Cardiac muscle cell (in vitro differentiated cells and primary cell): ENCODE data around the gene ZNF778. TPM values are rescaled to one million over a fixed set of nuclear protein-coding genes. Genes with fewer than 3 reads are reported as not detected.
A peak's percentile ranks its signal among the peaks of the same experiment; 100 is the strongest.

Experiments used
- DNase-seq, 2 donors: peaks; one replicate each; pipeline versions ENCODE4 v3.0.0 to v3.0.0-alpha.2; 2010 to 2017; ENCODE audit warnings: low read depth in 1 of 2, low spot score in 1 of 2
- H3K27ac ChIP-seq: fragments of 200-600 bp; sonication (generic); 2 replicates; pipeline ENCODE4 v1.5.1; 2016
- H3K27me3 ChIP-seq: fragments of 200-600 bp; sonication (generic); 2 replicates; pipeline ENCODE4 v1.6.0; 2016; ENCODE audit warnings: control low read depth
- H3K36me3 ChIP-seq: fragments of 200-600 bp; sonication (generic); 2 replicates; pipeline ENCODE4 v1.5.1; 2016; ENCODE audit warnings: control low read depth
- H3K4me1 ChIP-seq: fragments of 200-600 bp; sonication (generic); 2 replicates; pipeline ENCODE4 v1.8.1; 2017; ENCODE audit warnings: low read depth, mild to moderate bottlenecking, mixed run types
- H3K4me3 ChIP-seq: fragments of 200-600 bp; sonication (generic); 2 replicates; pipeline ENCODE4 v1.5.1; 2016; ENCODE audit warnings: mild to moderate bottlenecking
- H3K9me3 ChIP-seq: fragments of 200-600 bp; sonication (generic); 2 replicates; pipeline ENCODE4 v1.5.1; 2017; ENCODE audit warnings: low read depth, mild to moderate bottlenecking, control low read depth
- CTCF ChIP-seq: IDR thresholded peaks from 2 replicates; pipeline ENCODE4 v1.5.1; 2012; ENCODE audit warnings: low read depth, mild to moderate bottlenecking, low read length
- polyA plus RNA-seq: library from polyadenylated mRNA; unstranded; fragments of >200 nt; fragmentation: Nextera tagmentation; extraction: Ambion mirVana; gene quantifications from 2 replicates; pipeline ENCODE4 v1.2.1, GENCODE V29; 2016
- total RNA-seq: library from RNA; depleted of rRNA; stranded (reverse); fragments of >200 nt; gene quantifications from 2 replicates; pipeline ENCODE4 v1.2.3, GENCODE V29; 2016

Gene ZNF778
- total and polyA plus RNA-seq, 2 experiments from 2014 or later, result 4.1 to 25.8 TPM

GRCh38 chr16:89273741-89274472, 56.4 kb downstream of the ZNF778 start:
- peaks cover 19% of the 10 kb centered on the region for H3K4me1 ChIP-seq
- no peak for TF ChIP-seq CTCF
- no peak overlapping the region for H3K4me3 ChIP-seq
- H3K36me3 ChIP-seq, result peaks cover 34% of the 10 kb centered on the region
- no peaks in the 10 kb centered on the region for H3K9me3 ChIP-seq
- H3K27me3 ChIP-seq, result no peaks in the 10 kb centered on the region
- DNase-seq, result no peak
- H3K27ac ChIP-seq, result no peak overlapping the region

- H3K4me1 ChIP-seq, result peaks cover 19% of the 10 kb centered on the region
- no peak for TF ChIP-seq CTCF
- H3K27me3 ChIP-seq, result no peaks in the 10 kb centered on the region
- H3K36me3 ChIP-seq, result peaks cover 30% of the 10 kb centered on the region
- H3K4me3 ChIP-seq, result no peak overlapping the region
- DNase-seq, result no peak
- H3K9me3 ChIP-seq, result no peaks in the 10 kb centered on the region
- H3K27ac ChIP-seq, result no peak overlapping the region
Measured at GRCh38 chr16:89274561-89275283, 57.2 kb downstream of the ZNF778 start.

GRCh38 chr16:89275284-89275584, 57.7 kb downstream of the ZNF778 start:
- Histone ChIP-seq H3K36me3 (peaks cover 27% of the 10 kb centered on the region), H3K4me3 (no peak overlapping the region)

GRCh38 chr16:89275837-89276720, 58.6 kb downstream of the ZNF778 start:
- H3K4me3 ChIP-seq, result no peak overlapping the region
- peaks cover 31% of the 10 kb centered on the region for H3K36me3 ChIP-seq
- no peak overlapping the region for H3K27ac ChIP-seq
- no peaks in the 10 kb centered on the region for H3K9me3 ChIP-seq
- H3K27me3 ChIP-seq, result no peaks in the 10 kb centered on the region
- peaks cover 19% of the 10 kb centered on the region for H3K4me1 ChIP-seq
- no peak for DNase-seq
- TF ChIP-seq CTCF, result no peak

More at GRCh38 chr16:89275284-89275584, 57.7 kb downstream of the ZNF778 start:
- Histone ChIP-seq H3K9me3 (no peaks in the 10 kb centered on the region), H3K27me3 (no peaks in the 10 kb centered on the region), H3K4me1 (peaks cover 19% of the 10 kb centered on the region), H3K27ac (no peak overlapping the region)
- no peak for TF ChIP-seq CTCF
- DNase-seq, result no peak

DNA sequence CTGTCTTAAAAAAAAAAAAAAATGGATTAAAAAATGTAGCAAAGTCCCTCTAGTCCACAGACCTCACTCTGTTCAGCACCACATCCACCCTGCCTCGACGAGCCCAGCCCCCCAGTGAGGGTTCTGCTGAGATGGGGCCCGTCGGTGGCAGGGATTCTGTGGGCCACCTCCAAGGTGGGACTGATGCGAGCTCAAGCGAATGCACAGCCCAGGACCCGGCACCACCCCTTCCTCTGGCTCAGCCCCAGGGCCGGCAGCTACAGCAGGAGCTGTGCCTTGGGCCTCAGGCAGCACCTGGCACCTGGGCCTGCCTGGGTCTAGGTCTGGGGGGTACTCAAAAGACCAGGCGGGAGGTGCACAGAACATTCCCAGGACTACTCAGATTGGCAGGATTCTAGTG, 59.5 kb downstream of the ZNF778 start:
- TF ChIP-seq CTCF, result no peak
- Histone ChIP-seq H3K4me3 (no peak overlapping the region), H3K27me3 (no peaks in the 10 kb centered on the region), H3K9me3 (no peaks in the 10 kb centered on the region), H3K27ac (peak overlapping the region; percentile 87), H3K4me1 (peaks cover 19% of the 10 kb centered on the region), H3K36me3 (peaks cover 33% of the 10 kb centered on the region)
- DNase-seq, result no peak
